NCI-H1092 (cell line): ENCODE data around the gene DTWD1.
"Not testable (repeated sequence)": the region's sequence is repeated elsewhere in the genome, so short reads cannot be mapped to it uniquely, and the experiment has no call there.

Experiments used
- DNase-seq: peaks from one replicate; lab custom pipeline; 2025; lab: John Stamatoyannopoulos, UW

The DTWD1 gene

GRCh38 chr15:49620658-49621368 lies at the start of gene DTWD1, which contains the start of gene FAM227B:
TSS of gene DTWD1 (plus strand) at chr15:49621048. CDS start at chr15:49625168, 4,120 bp downstream.
TSS of gene FAM227B (minus strand) at chr15:49620818. CDS start at chr15:49615171, 5,647 bp downstream.
- DNase-seq, result peak; percentile 92

GRCh38 chr15:49573421-49573820 lies 47.4 kb upstream of the DTWD1 start:
- no peak for DNase-seq

GRCh38 chr15:49589030-49589429 lies 31.8 kb upstream of the DTWD1 start:
- no peak for DNase-seq

- DNase-seq, result not testable (repeated sequence)
Observed at GRCh38 chr15:49592829-49593316, 28.0 kb upstream of the DTWD1 start.

GRCh38 chr15:49604625-49605409 lies 16.0 kb upstream of the DTWD1 start:
- DNase-seq, result no peak

GRCh38 chr15:49605588-49605987 lies 15.3 kb upstream of the DTWD1 start:
- no peak for DNase-seq

GRCh38 chr15:49606594-49606993 lies 14.3 kb upstream of the DTWD1 start:
- DNase-seq, result no peak

GRCh38 chr15:49610157-49610918 lies 10.5 kb upstream of the DTWD1 start:
- no peak for DNase-seq

- not testable (repeated sequence) for DNase-seq
Observed at GRCh38 chr15:49612240-49612639, 8.6 kb upstream of the DTWD1 start.

GRCh38 chr15:49619226-49619625 lies 1.6 kb upstream of the DTWD1 start:
- DNase-seq, result no peak

GRCh38 chr15:49620199-49620598 lies 649 bp upstream of the DTWD1 start:
- no peak for DNase-seq

- DNase-seq, result no peak
Observed at GRCh38 chr15:49621401-49621811, 558 bp downstream of the DTWD1 start.

- DNase-seq, result no peak
Observed at GRCh38 chr15:49621887-49622286, 1.0 kb downstream of the DTWD1 start.

- no peak for DNase-seq
Observed at GRCh38 chr15:49622561-49622960, 1.7 kb downstream of the DTWD1 start.

GRCh38 chr15:49624056-49624455 lies 3.2 kb downstream of the DTWD1 start:
- DNase-seq, result no peak

- DNase-seq, result no peak
Observed at GRCh38 chr15:49625460-49626036, 4.7 kb downstream of the DTWD1 start.

GRCh38 chr15:49627407-49627877 lies 6.6 kb downstream of the DTWD1 start:
- DNase-seq, result no peak

- DNase-seq, result no peak
Observed at GRCh38 chr15:49628379-49628778, 7.5 kb downstream of the DTWD1 start.

GRCh38 chr15:49637857-49638256 lies 17.0 kb downstream of the DTWD1 start:
- DNase-seq, result no peak

GRCh38 chr15:49644364-49644794 lies 23.5 kb downstream of the DTWD1 start:
- DNase-seq, result peak; percentile 1

GRCh38 chr15:49645277-49645676 lies 24.4 kb downstream of the DTWD1 start:
- no peak for DNase-seq

- DNase-seq, result peak; percentile 73
Observed at GRCh38 chr15:49645941-49646340, 25.1 kb downstream of the DTWD1 start.
